Fibroblast of lung (primary cell): Measurements from ENCODE around the gene DYNAP. TPM values are rescaled to one million over a fixed set of nuclear protein-coding genes. Genes with fewer than 3 reads are reported as not detected.
A peak's percentile ranks its signal among the peaks of the same experiment; 100 is the strongest.

ENCODE experiments used
- DNase-seq, 2 donors: peaks; one replicate each; pipeline versions ENCODE4 v3.0.0 to v3.0.0-alpha.2; 2010; ENCODE audit warnings: low read depth in 2 of 2
- H2AFZ ChIP-seq: 2 replicates; pipeline ENCODE4 v1.5.1; 2012; ENCODE audit warnings: low read length, control low read depth, inconsistent platforms
- H3K27ac ChIP-seq: 2 replicates; pipeline ENCODE4 v1.5.1; 2011; ENCODE audit warnings: low read length, control low read depth; ENCODE audit not compliant: insufficient read depth
- H3K27me3 ChIP-seq: 2 replicates; pipeline ENCODE4 v1.5.1; 2011; ENCODE audit warnings: mild to moderate bottlenecking, low read length; ENCODE audit not compliant: control insufficient read depth, insufficient read depth
- H3K36me3 ChIP-seq: 2 replicates; pipeline ENCODE4 v1.5.1; 2011; ENCODE audit warnings: low read length; ENCODE audit not compliant: control insufficient read depth, insufficient read depth
- H3K4me1 ChIP-seq: 2 replicates; pipeline ENCODE4 v1.5.1; 2011; ENCODE audit warnings: low read length; ENCODE audit not compliant: control insufficient read depth, insufficient read depth; ENCODE audit errors: extremely low read depth
- H3K4me2 ChIP-seq: 2 replicates; pipeline ENCODE4 v1.5.1; 2011; ENCODE audit warnings: low read length, control low read depth; ENCODE audit not compliant: insufficient read depth; ENCODE audit errors: extremely low read depth
- H3K4me3 ChIP-seq, 4 experiments: fragments of 200-600 bp in 1 of 4; sonication (generic) in 1 of 4; replicated peaks in 1 of 4; 2 replicates each; pipeline ENCODE4 v1.5.1; 2011 to 2016; ENCODE audit warnings: low read length in 4 of 4, low read depth in 3 of 4, mild to moderate bottlenecking in 3 of 4, control low read depth in 2 of 4, inconsistent platforms in 1 of 4, mixed read lengths in 1 of 4; ENCODE audit not compliant: insufficient read depth in 1 of 4; ENCODE audit errors: control extremely low read depth in 1 of 4
- H3K79me2 ChIP-seq: 2 replicates; pipeline ENCODE4 v1.5.1; 2012; ENCODE audit warnings: mild to moderate bottlenecking, low read length, inconsistent platforms; ENCODE audit not compliant: control insufficient read depth, insufficient read depth
- H3K9ac ChIP-seq: 2 replicates; pipeline ENCODE4 v1.5.1; 2011; ENCODE audit warnings: mild to moderate bottlenecking, low read length, control low read depth; ENCODE audit not compliant: insufficient read depth
- H3K9me3 ChIP-seq: 2 replicates; pipeline ENCODE4 v1.5.1; 2012; ENCODE audit warnings: low read depth, low read length; ENCODE audit not compliant: control insufficient read depth, insufficient read depth
- H4K20me1 ChIP-seq: 2 replicates; pipeline ENCODE4 v1.5.1; 2011; ENCODE audit warnings: low read length; ENCODE audit not compliant: control insufficient read depth, insufficient read depth; ENCODE audit errors: extremely low read depth
- EZH2 ChIP-seq: IDR thresholded peaks from 2 replicates; pipeline ENCODE4 v1.5.1; 2012; ENCODE audit warnings: low read length, control low read depth, mild to moderate bottlenecking; ENCODE audit errors: missing control alignments
- polyA plus RNA-seq, 2 donors: library from polyadenylated mRNA; depleted of rRNA in 1 of 2; stranded (reverse) in 1 of 2; unstranded in 1 of 2; fragments of >200 nt; gene quantifications; 2 replicates each; pipeline ENCODE4 v1.2.1, GENCODE V29; 2011 to 2012; ENCODE audit warnings: missing spikeins in 1 of 2
- total RNA-seq: library from RNA; depleted of rRNA; stranded (reverse); fragments of >200 nt; gene quantifications from 2 replicates; pipeline ENCODE4 v1.2.1, GENCODE V29; 2014
- TF ChIP-seq, protein P1 (sequence below), 2 donors: IDR thresholded peaks in 1 of 2; conservative IDR thresholded peaks in 1 of 2; 1 replicate in 1 of 2; 2 replicates in 1 of 2; pipeline ENCODE4 v1.5.1; 2011 to 2012; ENCODE audit warnings: low read length in 2 of 2, control low read depth in 1 of 2, inconsistent platforms in 1 of 2, low read depth in 1 of 2, mild to moderate bottlenecking in 1 of 2

The DYNAP gene
- total and polyA plus RNA-seq, 2 donors (not counting 1 experiment from before 2014, with no cell fraction given) = not detected

DNA sequence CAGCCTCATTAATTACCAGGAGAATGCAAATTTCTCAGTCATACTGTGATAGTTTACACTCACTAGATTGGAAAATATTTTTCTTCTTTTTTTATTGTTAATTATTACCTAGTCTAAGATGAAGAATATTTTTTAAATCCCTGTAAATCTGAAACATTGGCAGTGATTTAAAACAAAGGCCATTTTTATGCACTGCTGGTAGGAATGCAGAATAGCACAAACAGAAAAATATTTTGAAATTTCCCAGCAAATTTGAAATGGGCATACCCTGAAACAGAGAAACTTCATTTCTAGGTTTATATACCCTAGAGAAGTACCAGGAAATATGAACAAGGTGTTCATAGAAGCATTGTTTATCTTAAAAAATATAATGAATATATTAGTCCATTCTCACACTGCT lies 31.0 kb downstream of the DYNAP start:
- no peak for DNase-seq
- Histone ChIP-seq H3K4me3 (no peak overlapping the region), H3K27me3 (no peaks in the 10 kb centered on the region), H3K79me2 (no peaks in the 10 kb centered on the region), H2AFZ (no peak overlapping the region), H4K20me1 (no peaks in the 10 kb centered on the region), H3K4me1 (no peaks in the 10 kb centered on the region), H3K27ac (no peak overlapping the region), H3K4me2 (no peak overlapping the region), H3K9ac (no peak overlapping the region), H3K9me3 (no peaks in the 10 kb centered on the region), H3K36me3 (no peaks in the 10 kb centered on the region)
- TF ChIP-seq, protein P1, sequence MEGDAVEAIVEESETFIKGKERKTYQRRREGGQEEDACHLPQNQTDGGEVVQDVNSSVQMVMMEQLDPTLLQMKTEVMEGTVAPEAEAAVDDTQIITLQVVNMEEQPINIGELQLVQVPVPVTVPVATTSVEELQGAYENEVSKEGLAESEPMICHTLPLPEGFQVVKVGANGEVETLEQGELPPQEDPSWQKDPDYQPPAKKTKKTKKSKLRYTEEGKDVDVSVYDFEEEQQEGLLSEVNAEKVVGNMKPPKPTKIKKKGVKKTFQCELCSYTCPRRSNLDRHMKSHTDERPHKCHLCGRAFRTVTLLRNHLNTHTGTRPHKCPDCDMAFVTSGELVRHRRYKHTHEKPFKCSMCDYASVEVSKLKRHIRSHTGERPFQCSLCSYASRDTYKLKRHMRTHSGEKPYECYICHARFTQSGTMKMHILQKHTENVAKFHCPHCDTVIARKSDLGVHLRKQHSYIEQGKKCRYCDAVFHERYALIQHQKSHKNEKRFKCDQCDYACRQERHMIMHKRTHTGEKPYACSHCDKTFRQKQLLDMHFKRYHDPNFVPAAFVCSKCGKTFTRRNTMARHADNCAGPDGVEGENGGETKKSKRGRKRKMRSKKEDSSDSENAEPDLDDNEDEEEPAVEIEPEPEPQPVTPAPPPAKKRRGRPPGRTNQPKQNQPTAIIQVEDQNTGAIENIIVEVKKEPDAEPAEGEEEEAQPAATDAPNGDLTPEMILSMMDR (conservative IDR thresholded peaks at IDR 0.05 in 1 of 2, IDR thresholded peaks at IDR 0.05 in 1 of 2; ENCODE audit: low read depth in 1 of 2, low read length in 2 of 2) = peak in 1 of 2 donors; percentile 24
- TF ChIP-seq EZH2 = no peak

DNA sequence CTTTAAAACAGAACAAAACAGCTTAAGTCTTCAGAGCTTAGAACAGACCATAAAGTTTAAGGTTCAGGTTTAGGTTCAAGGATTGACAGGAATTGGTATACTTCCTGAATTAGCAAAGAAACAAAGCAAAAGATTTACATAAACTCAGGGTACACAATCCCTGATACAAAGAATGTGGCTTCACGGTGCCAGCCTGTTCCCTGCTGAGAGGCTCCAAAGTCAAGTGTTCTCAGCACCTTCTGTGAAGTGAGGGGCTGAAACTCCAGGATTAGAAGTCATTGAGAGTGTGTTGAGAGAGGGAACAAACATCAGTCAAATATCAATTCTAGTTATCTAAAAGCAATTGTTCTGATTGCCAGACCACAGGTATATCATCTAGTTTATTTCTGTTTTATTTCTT lies 35.7 kb downstream of the DYNAP start:
- H3K4me2 ChIP-seq = no peak overlapping the region
- H3K4me1 ChIP-seq = no peaks in the 10 kb centered on the region
- no peak overlapping the region for H3K9ac ChIP-seq
- no peak overlapping the region for H3K27ac ChIP-seq
- no peaks in the 10 kb centered on the region for H3K9me3 ChIP-seq
- no peak overlapping the region for H2AFZ ChIP-seq
- DNase-seq = no peak
- no peak overlapping the region for H3K4me3 ChIP-seq
- TF ChIP-seq, protein P1 (conservative IDR thresholded peaks at IDR 0.05 in 1 of 2, IDR thresholded peaks at IDR 0.05 in 1 of 2; ENCODE audit: low read depth in 1 of 2, low read length in 2 of 2) = no peak
- no peak for TF ChIP-seq EZH2
- no peaks in the 10 kb centered on the region for H4K20me1 ChIP-seq
- no peaks in the 10 kb centered on the region for H3K79me2 ChIP-seq
- H3K27me3 ChIP-seq = no peaks in the 10 kb centered on the region
- H3K36me3 ChIP-seq = no peaks in the 10 kb centered on the region

DNA sequence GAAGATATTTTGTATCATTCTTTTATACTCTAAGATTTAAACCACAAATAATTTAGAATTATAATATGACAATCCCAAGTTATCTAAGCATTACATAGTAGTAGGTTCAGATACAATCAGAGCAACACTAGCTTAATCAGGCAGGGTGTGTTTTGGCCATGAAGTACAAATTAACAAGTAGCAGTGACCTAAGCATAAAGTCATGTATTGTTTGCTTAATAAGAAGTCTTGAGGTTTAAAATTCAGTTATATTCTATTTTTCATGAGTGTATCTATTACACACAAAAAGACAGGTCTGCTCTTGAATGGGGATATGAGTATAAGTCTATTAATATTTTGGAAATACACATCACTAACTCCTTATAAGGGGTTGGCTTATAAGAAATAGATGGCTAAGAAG lies 39.9 kb downstream of the DYNAP start:
- TF ChIP-seq, protein P1 (conservative IDR thresholded peaks at IDR 0.05 in 1 of 2, IDR thresholded peaks at IDR 0.05 in 1 of 2; ENCODE audit: low read depth in 1 of 2, low read length in 2 of 2) = no peak
- TF ChIP-seq EZH2 = no peak
- DNase-seq = no peak
- H3K9ac ChIP-seq = no peak overlapping the region
- no peak overlapping the region for H3K4me2 ChIP-seq
- H3K4me3 ChIP-seq = no peak overlapping the region
- no peaks in the 10 kb centered on the region for H3K79me2 ChIP-seq
- H3K27me3 ChIP-seq = no peaks in the 10 kb centered on the region
- H3K4me1 ChIP-seq = no peaks in the 10 kb centered on the region
- no peak overlapping the region for H3K27ac ChIP-seq
- no peak overlapping the region for H2AFZ ChIP-seq
- H3K36me3 ChIP-seq = no peaks in the 10 kb centered on the region
- no peaks in the 10 kb centered on the region for H3K9me3 ChIP-seq
- H4K20me1 ChIP-seq = no peaks in the 10 kb centered on the region
